Measurements from ENCODE around the gene TSGA10IP. TPM values are rescaled to one million over a fixed set of nuclear protein-coding genes. Genes with fewer than 3 reads are reported as not detected.

Gene TSGA10IP
- total and polyA plus RNA-seq, 10 of the 15 experiments (the other 5 are each of a cell fraction or from before 2014, with no cell fraction given) = not detected

DNA sequence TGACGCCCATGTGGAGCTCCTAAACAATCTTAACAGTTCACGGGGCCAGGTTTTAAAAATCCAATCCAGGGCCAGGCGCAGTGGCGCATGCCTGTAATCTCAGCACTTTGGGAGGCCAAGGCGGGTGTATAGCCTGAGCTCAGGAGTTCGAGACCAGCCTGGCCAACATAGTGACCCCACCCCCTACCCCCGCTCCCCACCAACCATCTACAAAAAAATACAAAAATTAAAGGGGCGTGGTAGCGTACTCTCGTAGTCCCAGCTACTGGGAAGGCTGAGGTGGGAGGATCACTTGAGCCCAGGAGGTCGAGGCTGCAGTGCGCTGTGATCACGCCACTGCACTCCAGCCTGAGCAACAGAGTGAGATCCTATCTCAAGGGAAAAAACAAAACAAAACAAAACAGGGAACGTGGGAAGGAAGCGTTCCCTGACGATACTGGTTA lies 15.6 kb downstream of the TSGA10IP start:
- ATAC-seq (peak; percentile 2; the same call in 2 of the 3 replicates), DNase-seq (ENCODE audit: low read depth, low spot score) (no peak), FAIRE-seq (no peak)
- Histone ChIP-seq H3K4me3 (peak overlapping the region; percentile 95), H4K20me1 (ENCODE audit: control insufficient read depth, insufficient read depth) (no peaks in the 10 kb centered on the region; the same call in 1 of the 2 replicates), H3K27ac (ENCODE audit: control insufficient read depth, insufficient read depth) (peak overlapping the region; percentile 96), H2AFZ (ENCODE audit: control insufficient read depth, low read depth, low read length) (peak overlapping the region; percentile 91), H3K79me2 (ENCODE audit: control insufficient read depth, insufficient read depth, low read length) (peaks cover 32% of the 10 kb centered on the region), H3K9me3 (replicated peaks; ENCODE audit: control insufficient read depth, insufficient read depth, low read length) (no peaks in the 10 kb centered on the region), H3K4me2 (ENCODE audit: control insufficient read depth, insufficient read depth) (peak overlapping the region; percentile 86), H3K9ac (ENCODE audit: control insufficient read depth, insufficient read depth, low read length) (peak overlapping the region; percentile 98), H3K36me3 (ENCODE audit: control insufficient read depth in 2 of 2, insufficient read depth in 2 of 2, low read length in 1 of 2) (peaks cover 11 to 18% of the 10 kb centered on the region in 2 experiments; a peak in 3 of 4 replicates), H3K27me3 (replicated peaks in 1 of 2; ENCODE audit: control insufficient read depth in 2 of 2, insufficient read depth in 2 of 2, low read length in 1 of 2) (no peaks in the 10 kb centered on the region), H3K4me1 (ENCODE audit: control insufficient read depth, insufficient read depth, low read length) (peaks cover 17% of the 10 kb centered on the region)
- no peak for TF ChIP-seq ASH2L (IDR thresholded peaks at IDR 0.05; ENCODE audit: borderline replicate concordance, low read depth)
- TF ChIP-seq HDGF (IDR thresholded peaks at IDR 0.05) = 0 out of 2 replicates have a peak, but pooled peaks have one; percentile 73
- 36% methylated on average over 14 of the region's 16 CpGs for WGBS (ENCODE audit: insufficient coverage, insufficient replicate concordance, low lambda C conversion rate, missing lambda C conversion rate)
- ChIA-PET CTCF (interaction anchor here (0.8 to 4.4 kb wide), 3 partner anchors 28 to 76 kb away, joined by 3 to 30 read pairs (median 23); partner anchors contain the start of genes CCDC85B and FIBP), SMC1A (ENCODE audit: uncharacterized antibody, unreplicated experiment) (interaction anchor here (1.4 to 1.8 kb wide), 2 partner anchors 71 to 87 kb away, joined by 3 read pairs; partner anchors contain the start of gene CCDC85B), POLR2A (interaction anchor here (0.6 to 1.4 kb wide), 6 partner anchors 23 to 101 kb away, joined by 3 to 9 read pairs (median 3); partner anchors contain the start of genes FIBP and MUS81), RAD21 (ENCODE audit: unreplicated experiment) (interaction anchor here (0.6 to 1.8 kb wide), 4 partner anchors 70 to 249 kb away, joined by 3 to 8 read pairs (median 4); partner anchors contain the start of genes CCDC85B and FIBP)
- intact Hi-C loops (cut with micrococcal nuclease; ENCODE audit: unreplicated experiment) = loop anchor here (1.0 to 2.0 kb wide), 3 partner anchors 41 to 73 kb away; partner anchors contain the start of genes BANF1, C11orf68, DRAP1 and EIF1AD
- in situ Hi-C loops (cut with MboI) = no loop called here
- BruUV-seq (replicated peaks) = no TSS peak

DNA sequence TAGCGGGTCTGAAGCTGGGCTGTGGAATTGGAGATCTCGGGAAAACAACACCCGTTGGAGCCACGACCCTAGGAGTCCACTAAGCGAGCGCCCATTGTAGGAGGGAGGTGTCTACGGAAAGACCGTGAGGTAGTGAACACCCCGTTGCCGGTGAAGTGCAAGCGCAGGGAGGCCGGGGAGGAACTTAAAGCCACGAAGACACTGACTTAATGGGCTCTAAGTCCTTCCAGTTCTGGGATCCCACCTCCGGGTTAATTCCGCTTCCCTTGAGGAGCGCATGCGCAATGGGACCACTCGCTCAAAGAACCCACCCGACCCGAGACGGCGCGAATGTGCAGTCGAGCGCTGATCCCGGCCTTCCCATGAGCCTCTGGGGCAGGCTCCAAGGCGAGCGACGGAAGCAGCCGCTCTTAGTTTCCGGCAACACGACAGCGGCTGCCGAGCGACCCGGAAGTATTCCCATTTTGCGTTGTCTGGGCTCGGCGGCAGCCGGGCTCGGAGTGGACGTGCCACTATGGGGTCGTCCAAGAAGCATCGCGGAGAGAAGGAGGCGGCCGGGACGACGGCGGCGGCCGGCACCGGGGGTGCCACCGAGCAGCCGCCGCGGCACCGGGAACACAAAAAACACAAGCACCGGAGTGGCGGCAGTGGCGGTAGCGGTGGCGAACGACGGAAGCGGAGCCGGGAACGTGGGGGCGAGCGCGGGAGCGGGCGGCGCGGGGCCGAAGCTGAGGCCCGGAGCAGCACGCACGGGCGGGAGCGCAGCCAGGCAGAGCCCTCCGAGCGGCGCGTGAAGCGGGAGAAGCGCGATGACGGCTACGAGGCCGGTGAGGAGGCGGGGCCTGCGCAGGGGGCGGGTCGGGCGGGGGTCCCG lies 16.2 kb downstream of the TSGA10IP start, which contains the start of gene SART1:
Gene SART1 (plus strand): TSS at position 468 of the 874 bp plus-strand sequence. CDS start 47 bp downstream, at position 515.
- Histone ChIP-seq H3K27ac (ENCODE audit: control insufficient read depth, insufficient read depth) (peak within 1 kb of the TSS; percentile 96), H3K36me3 (ENCODE audit: control insufficient read depth in 2 of 2, insufficient read depth in 2 of 2, low read length in 1 of 2) (peaks cover 17 to 22% of the 10 kb centered on the region in 2 experiments; a peak in 3 of 4 replicates), H3K4me3 (peak within 1 kb of the TSS; percentile 95), H3K9me3 (replicated peaks; ENCODE audit: control insufficient read depth, insufficient read depth, low read length) (no peaks in the 10 kb centered on the region), H4K20me1 (ENCODE audit: control insufficient read depth, insufficient read depth) (no peaks in the 10 kb centered on the region; the same call in 1 of the 2 replicates), H2AFZ (ENCODE audit: control insufficient read depth, low read depth, low read length) (peak within 1 kb of the TSS; percentile 91), H3K9ac (ENCODE audit: control insufficient read depth, insufficient read depth, low read length) (peak within 1 kb of the TSS; percentile 98), H3K4me2 (ENCODE audit: control insufficient read depth, insufficient read depth) (peak within 1 kb of the TSS; percentile 88), H3K27me3 (replicated peaks in 1 of 2; ENCODE audit: control insufficient read depth in 2 of 2, insufficient read depth in 2 of 2, low read length in 1 of 2) (no peaks in the 10 kb centered on the region), H3K4me1 (ENCODE audit: control insufficient read depth, insufficient read depth, low read length) (peaks cover 14% of the 10 kb centered on the region), H3K79me2 (ENCODE audit: control insufficient read depth, insufficient read depth, low read length) (peaks cover 32% of the 10 kb centered on the region)
- ChIA-PET CTCF (interaction anchor here (0.8 to 4.4 kb wide), 4 partner anchors 27 to 76 kb away, joined by 3 to 30 read pairs (median 13); partner anchors contain the start of genes CCDC85B and FIBP), RAD21 (ENCODE audit: unreplicated experiment) (interaction anchor here (1.1 to 1.8 kb wide), 4 partner anchors 70 to 102 kb away, joined by 5 to 8 read pairs (median 6); partner anchors contain the start of genes CCDC85B, FIBP and MUS81), SMC1A (ENCODE audit: uncharacterized antibody, unreplicated experiment) (interaction anchor here (1.1 to 1.8 kb wide), 3 partner anchors 71 to 88 kb away, joined by 3 read pairs; partner anchors contain the start of gene CCDC85B), POLR2A (interaction anchor here (0.7 to 1.5 kb wide), 6 partner anchors 22 to 102 kb away, joined by 3 to 9 read pairs (median 4); partner anchors contain the start of genes FIBP and MUS81)
- TSS peak; percentile 99 for BruUV-seq (replicated peaks)
- under 1% methylated on average over 60 of the region's 97 CpGs for WGBS (ENCODE audit: insufficient coverage, insufficient replicate concordance, low lambda C conversion rate, missing lambda C conversion rate)
- ATAC-seq (peak; percentile 95), DNase-seq (ENCODE audit: low read depth, low spot score) (peak; percentile 94), FAIRE-seq (peak; percentile 99)
- in situ Hi-C loops (cut with MboI) = no loop called here
- intact Hi-C loops (cut with micrococcal nuclease; ENCODE audit: unreplicated experiment) = loop anchor here (1.0 to 2.0 kb wide), 3 partner anchors 41 to 73 kb away; partner anchors contain the start of genes BANF1, C11orf68, DRAP1 and EIF1AD
- TF ChIP-seq STAT1 (conservative IDR thresholded peaks at IDR 0.05) (0 out of 2 replicates have a peak, but pooled peaks have one; percentile 52), SIX5 (IDR thresholded peaks at IDR 0.05; ENCODE audit: low read depth, low read length, severe bottlenecking) (peak; percentile 72), NFYB (IDR thresholded peaks at IDR 0.05; ENCODE audit: insufficient read depth, low read depth, low read length) (no peak), SMAD1 (IDR thresholded peaks at IDR 0.05; ENCODE audit: low read depth, partially characterized antibody) (peak; percentile 43), FOXM1 (IDR thresholded peaks at IDR 0.05; ENCODE audit: low read depth, low read length) (no peak), SMAD5 (IDR thresholded peaks at IDR 0.05; ENCODE audit: low read depth) (peak; percentile 83; the same call in 1 of the 2 replicates)
- TF ChIP-seq, protein P1, sequence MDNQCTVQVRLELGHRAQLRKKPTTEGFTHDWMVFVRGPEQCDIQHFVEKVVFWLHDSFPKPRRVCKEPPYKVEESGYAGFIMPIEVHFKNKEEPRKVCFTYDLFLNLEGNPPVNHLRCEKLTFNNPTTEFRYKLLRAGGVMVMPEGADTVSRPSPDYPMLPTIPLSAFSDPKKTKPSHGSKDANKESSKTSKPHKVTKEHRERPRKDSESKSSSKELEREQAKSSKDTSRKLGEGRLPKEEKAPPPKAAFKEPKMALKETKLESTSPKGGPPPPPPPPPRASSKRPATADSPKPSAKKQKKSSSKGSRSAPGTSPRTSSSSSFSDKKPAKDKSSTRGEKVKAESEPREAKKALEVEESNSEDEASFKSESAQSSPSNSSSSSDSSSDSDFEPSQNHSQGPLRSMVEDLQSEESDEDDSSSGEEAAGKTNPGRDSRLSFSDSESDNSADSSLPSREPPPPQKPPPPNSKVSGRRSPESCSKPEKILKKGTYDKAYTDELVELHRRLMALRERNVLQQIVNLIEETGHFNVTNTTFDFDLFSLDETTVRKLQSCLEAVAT (IDR thresholded peaks at IDR 0.05) = peak; percentile 73
- TF ChIP-seq, protein P2, sequence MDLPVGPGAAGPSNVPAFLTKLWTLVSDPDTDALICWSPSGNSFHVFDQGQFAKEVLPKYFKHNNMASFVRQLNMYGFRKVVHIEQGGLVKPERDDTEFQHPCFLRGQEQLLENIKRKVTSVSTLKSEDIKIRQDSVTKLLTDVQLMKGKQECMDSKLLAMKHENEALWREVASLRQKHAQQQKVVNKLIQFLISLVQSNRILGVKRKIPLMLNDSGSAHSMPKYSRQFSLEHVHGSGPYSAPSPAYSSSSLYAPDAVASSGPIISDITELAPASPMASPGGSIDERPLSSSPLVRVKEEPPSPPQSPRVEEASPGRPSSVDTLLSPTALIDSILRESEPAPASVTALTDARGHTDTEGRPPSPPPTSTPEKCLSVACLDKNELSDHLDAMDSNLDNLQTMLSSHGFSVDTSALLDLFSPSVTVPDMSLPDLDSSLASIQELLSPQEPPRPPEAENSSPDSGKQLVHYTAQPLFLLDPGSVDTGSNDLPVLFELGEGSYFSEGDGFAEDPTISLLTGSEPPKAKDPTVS (IDR thresholded peaks at IDR 0.05; ENCODE audit: low read depth, low read length) = 0 out of 2 replicates have a peak, but pooled peaks have one; percentile 13
